Right hindlimb (tissue), 1 donor: ENCODE results near the gene SPOCK3.

Source experiments
- DNase-seq: peaks from one replicate; pipeline ENCODE4 v3.0.0-alpha.2; 2018

The SPOCK3 gene

GRCh38 chr4:167171928-167172327 lies 62.4 kb downstream of the SPOCK3 start:
- no peak for DNase-seq

- DNase-seq = no peak
Observed at GRCh38 chr4:167168611-167169010, 65.7 kb downstream of the SPOCK3 start.

- DNase-seq = no peak
Observed at GRCh38 chr4:167150587-167150986, 83.7 kb downstream of the SPOCK3 start.

- DNase-seq = no peak
Observed at GRCh38 chr4:167144605-167145004, 89.7 kb downstream of the SPOCK3 start.

GRCh38 chr4:167143018-167143417 lies 91.3 kb downstream of the SPOCK3 start:
- no peak for DNase-seq

GRCh38 chr4:167136270-167136669 lies 98.0 kb downstream of the SPOCK3 start:
- no peak for DNase-seq

GRCh38 chr4:167129146-167129545 lies 105.1 kb downstream of the SPOCK3 start:
- no peak for DNase-seq

GRCh38 chr4:167119392-167119791 lies 114.9 kb downstream of the SPOCK3 start:
- no peak for DNase-seq

GRCh38 chr4:167117273-167117672 lies 117.0 kb downstream of the SPOCK3 start:
- DNase-seq = no peak

- DNase-seq = no peak
Observed at GRCh38 chr4:167114416-167114971, 119.8 kb downstream of the SPOCK3 start.

- no peak for DNase-seq
Observed at GRCh38 chr4:167111622-167112021, 122.7 kb downstream of the SPOCK3 start.

- no peak for DNase-seq
Observed at GRCh38 chr4:167111092-167111491, 123.2 kb downstream of the SPOCK3 start.

- DNase-seq = no peak
Observed at GRCh38 chr4:167109859-167110258, 124.4 kb downstream of the SPOCK3 start.

- DNase-seq = no peak
Observed at GRCh38 chr4:167105857-167106256, 128.4 kb downstream of the SPOCK3 start.

- no peak for DNase-seq
Observed at GRCh38 chr4:167102475-167102874, 131.8 kb downstream of the SPOCK3 start.

- DNase-seq = no peak
Observed at GRCh38 chr4:167101035-167101434, 133.3 kb downstream of the SPOCK3 start.

GRCh38 chr4:167100120-167100519 lies 134.2 kb downstream of the SPOCK3 start:
- no peak for DNase-seq

- DNase-seq = no peak
Observed at GRCh38 chr4:167088115-167088514, 146.2 kb downstream of the SPOCK3 start.

- DNase-seq = no peak
Observed at GRCh38 chr4:167084321-167084720, 150.0 kb downstream of the SPOCK3 start.

- DNase-seq = no peak
Observed at GRCh38 chr4:167079762-167080161, 154.5 kb downstream of the SPOCK3 start.

- no peak for DNase-seq
Observed at GRCh38 chr4:167052631-167053091, 181.6 kb downstream of the SPOCK3 start.

- no peak for DNase-seq
Observed at GRCh38 chr4:167049257-167049656, 185.0 kb downstream of the SPOCK3 start.

GRCh38 chr4:167041524-167041923 lies 192.8 kb downstream of the SPOCK3 start:
- no peak for DNase-seq

- no peak for DNase-seq
Observed at GRCh38 chr4:167035390-167035789, 198.9 kb downstream of the SPOCK3 start.

- DNase-seq = no peak
Observed at GRCh38 chr4:167034983-167035382, 199.3 kb downstream of the SPOCK3 start.
